ENCODE measurements around the gene PDLIM1.

The PDLIM1 gene

DNA sequence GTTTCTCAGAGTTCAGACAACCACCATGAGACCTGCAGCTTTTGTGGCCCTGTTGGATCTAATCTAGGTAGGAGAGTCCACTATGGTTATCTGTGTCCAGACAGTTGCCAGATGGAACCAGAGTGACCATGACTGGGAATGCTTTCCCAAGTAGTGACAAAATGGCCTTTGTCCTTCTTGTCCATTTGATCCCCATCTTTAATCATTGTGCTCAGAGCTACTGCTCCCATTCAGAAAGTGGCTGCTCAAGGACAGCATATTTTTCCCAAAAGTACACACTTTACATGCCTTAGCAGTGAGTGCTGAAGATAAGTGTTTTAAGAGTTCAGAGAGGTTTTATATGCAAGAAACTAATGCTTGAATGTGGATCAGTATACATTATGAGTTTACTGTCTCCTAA, 102.2 kb downstream of the PDLIM1 start:
- Mint-ChIP-seq H3K27me3 (no peaks in the 10 kb centered on the region), H3K4me3 (no peak overlapping the region), H3K4me1 (peaks cover 7 to 14% of the 10 kb centered on the region in 2 donors), H3K36me3 (peaks cover 0 to 6% of the 10 kb centered on the region in 2 donors), H3K9me3 (peaks cover 0 to 2% of the 10 kb centered on the region in 2 donors), H3K27ac (no peak overlapping the region)
- DNase-seq (no peak), ATAC-seq (replicated peaks) (no peak)

GRCh38 chr10:95187617-95188016, 103.2 kb downstream of the PDLIM1 start:
- Mint-ChIP-seq H3K27ac (no peak overlapping the region), H3K36me3 (peaks cover 0 to 4% of the 10 kb centered on the region in 2 donors), H3K9me3 (peaks cover 0 to 2% of the 10 kb centered on the region in 2 donors), H3K4me3 (no peak overlapping the region), H3K27me3 (no peaks in the 10 kb centered on the region), H3K4me1 (peaks cover 7 to 14% of the 10 kb centered on the region in 2 donors)
- no peak for ATAC-seq (replicated peaks)
- no peak for DNase-seq

Measured in stimulated activated naive B cell treated with anti-CD40 and anti-IgM and Interleukin-4, amounts not matched to agents 10 μg/mL and 1 μg/mL and 100 μg/mL, for 72 hours (primary cell).